Amniotic epithelial cell (primary cell): Measurements from ENCODE around the gene NDUFB10.

Source experiments
- DNase-seq: peaks from one replicate; pipeline ENCODE4 v3.0.0-alpha.2; 2010; ENCODE audit warnings: low read depth

Gene NDUFB10

DNA sequence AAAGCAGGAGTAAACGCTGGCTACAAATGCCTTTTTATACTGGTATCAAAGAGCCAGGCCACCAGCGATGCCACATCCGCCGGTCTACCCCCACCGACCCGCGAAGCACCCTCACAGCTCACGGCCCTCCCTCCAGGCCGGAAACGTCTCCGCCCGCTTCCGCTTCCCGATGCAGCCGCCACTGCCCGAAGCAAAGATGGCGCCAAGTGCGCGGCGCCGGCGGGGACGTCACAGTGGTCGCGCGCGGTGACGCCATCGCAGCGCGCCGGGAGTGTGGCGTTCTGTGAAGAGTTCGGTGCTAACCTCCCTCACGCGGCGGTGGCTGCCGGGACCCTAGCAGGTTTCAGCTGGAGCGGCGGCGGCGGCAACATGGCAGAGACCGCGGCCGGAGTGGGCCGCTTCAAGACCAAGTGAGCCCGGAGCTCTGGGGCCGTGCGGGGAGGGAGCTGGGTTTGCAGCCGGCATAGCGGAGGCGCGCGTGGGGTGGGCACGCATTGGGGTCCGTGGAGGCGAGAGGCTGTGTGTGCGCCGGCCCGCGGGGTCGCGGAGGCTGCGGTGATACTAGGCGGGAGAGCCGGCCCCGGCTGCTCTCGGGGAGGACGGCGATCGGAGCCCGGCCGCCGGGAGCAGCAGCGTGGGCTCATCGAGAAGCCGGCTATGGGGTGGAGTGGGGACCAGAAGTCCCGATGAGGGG is 12.6 kb downstream of the NDUFB10 start, which contains the start of gene TBL3:
Gene TBL3 (plus strand): TSS at position 258 of the 694 bp plus-strand sequence. CDS start 112 bp downstream, at position 370.
- DNase-seq: peak; percentile 89

DNA sequence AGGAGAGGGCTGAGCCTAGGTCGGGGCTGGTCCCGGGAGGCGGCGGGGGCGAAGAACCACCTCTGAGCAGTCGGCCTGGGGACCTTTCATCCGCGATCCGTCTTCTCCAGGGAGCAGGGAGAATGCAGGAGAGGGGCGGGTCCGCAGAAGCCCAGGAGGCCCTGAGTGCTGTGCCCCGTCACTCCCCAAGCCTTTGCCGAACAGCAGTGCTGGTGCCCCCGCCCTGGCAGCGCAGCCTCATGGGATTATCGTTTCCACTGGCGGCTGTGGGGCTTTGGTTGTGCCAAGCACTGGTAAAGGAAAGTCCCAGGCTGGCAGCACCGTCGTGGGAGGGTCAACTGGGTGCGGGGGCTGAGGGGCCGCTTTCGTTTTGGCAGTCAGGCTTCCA is 13.1 kb downstream of the NDUFB10 start:
- DNase-seq: peak; percentile 12

DNA sequence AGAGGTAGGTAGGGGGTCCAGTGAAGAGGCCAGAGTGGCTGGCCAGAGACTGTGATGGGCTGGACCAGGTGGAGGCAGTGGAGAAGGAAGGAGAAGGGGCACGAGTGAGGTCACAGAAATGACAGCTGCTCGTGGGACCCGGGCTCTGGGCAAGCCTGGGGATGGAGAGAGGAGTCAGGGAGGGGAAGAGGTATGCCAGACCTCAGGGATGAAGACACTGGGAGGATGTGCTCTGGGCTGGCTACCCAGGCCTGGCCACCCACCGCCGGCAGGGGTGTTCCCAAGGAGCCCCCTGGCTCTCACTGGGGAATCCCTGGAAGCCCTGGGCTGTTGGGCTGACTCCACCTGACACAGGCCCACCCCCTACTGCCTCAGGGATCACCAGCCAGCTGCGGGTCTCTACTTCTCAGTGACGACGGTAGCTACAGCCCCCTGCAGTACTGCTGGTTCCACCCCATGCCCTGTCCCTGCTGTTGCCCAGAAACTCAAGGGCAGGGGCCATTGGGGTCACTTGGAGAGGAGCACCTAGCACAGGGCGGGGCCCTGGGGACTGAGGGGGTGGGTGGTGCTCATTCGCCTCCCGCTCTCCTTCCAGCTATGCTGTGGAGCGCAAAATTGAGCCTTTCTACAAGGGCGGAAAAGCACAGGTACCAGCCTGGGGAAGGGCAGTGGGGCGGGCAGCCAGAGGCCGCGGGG is 14.3 kb downstream of the NDUFB10 start:
- DNase-seq: no peak

DNA sequence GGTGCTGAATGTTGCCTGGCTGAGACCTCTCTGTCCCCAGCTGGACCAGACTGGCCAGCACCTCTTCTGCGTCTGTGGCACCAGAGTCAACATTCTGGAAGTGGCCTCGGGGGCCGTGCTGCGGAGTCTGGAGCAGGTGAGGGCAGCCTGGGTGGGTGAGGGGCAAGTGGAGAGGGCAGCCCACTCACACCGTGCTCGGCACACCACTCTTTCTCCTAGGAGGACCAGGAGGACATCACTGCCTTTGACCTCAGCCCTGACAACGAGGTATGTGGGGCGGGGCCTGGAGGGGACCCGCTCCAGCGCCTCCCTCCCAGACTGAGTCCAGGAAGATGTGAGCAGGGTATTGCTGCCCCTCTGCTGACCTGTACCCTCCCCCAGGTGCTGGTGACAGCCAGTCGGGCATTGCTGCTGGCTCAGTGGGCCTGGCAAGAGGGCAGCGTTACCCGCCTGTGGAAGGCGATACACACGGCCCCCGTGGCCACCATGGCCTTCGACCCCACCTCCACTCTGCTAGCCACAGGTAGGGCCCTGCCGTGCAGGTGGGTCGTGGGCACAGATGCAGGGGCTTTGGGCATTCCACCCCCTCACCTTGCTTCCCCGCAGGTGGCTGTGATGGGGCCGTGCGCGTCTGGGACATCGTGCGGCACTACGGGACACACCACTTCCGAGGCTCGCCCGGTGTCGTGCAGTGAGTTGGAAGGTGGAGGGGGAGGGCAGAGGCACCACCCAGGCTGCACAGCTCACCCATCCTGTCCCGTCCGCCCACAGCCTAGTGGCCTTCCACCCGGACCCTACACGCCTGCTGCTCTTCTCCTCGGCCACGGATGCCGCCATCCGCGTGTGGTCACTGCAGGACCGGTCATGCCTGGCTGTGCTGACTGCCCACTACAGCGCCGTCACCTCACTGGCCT is 15.1 kb downstream of the NDUFB10 start:
- DNase-seq: no peak

DNA sequence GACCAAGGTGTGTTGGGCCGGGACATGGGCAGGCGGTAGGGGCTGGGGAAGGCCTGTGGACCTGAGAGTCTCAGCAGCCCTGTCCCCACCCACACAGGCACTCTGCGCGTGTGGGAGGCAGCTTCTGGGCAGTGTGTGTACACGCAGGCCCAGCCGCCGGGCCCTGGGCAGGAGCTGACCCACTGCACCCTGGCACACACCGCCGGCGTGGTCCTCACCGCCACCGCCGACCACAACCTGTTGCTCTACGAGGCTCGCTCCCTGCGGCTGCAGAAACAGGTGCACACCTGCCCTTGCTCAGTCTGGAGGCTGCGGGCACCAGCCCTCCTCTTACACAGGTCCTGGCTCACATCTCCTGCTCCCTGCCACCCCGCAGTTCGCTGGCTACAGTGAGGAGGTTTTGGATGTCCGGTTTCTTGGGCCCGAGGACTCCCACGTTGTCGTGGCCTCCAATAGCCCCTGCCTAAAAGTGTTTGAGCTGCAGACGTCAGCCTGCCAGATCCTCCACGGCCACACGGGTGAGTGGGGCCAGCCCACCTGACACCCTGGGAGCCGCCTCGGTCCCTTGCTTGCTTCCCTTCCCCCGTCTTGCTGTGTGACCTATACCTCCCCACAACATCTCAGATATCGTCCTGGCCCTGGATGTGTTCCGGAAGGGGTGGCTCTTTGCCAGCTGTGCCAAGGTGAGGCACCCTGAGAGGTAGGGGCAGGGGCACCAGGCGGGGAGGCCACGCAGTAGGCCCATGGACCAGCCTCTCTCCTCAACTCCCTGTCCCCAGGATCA is 16.3 kb downstream of the NDUFB10 start:
- no peak for DNase-seq

DNA sequence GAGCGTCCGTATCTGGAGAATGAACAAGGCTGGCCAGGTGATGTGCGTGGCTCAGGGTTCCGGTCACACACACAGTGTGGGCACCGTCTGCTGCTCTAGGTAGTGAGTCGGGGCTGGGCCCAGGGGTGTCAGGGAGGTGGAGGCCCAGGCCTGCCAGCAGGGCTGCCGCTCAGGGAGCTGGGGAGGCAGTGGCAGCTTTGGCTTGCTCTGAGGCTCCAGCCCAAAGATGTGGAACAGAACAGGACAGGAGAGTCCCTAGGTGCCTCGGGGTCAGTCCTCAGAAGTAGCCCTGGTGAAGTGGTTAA is 16.8 kb downstream of the NDUFB10 start:
- no peak for DNase-seq

DNA sequence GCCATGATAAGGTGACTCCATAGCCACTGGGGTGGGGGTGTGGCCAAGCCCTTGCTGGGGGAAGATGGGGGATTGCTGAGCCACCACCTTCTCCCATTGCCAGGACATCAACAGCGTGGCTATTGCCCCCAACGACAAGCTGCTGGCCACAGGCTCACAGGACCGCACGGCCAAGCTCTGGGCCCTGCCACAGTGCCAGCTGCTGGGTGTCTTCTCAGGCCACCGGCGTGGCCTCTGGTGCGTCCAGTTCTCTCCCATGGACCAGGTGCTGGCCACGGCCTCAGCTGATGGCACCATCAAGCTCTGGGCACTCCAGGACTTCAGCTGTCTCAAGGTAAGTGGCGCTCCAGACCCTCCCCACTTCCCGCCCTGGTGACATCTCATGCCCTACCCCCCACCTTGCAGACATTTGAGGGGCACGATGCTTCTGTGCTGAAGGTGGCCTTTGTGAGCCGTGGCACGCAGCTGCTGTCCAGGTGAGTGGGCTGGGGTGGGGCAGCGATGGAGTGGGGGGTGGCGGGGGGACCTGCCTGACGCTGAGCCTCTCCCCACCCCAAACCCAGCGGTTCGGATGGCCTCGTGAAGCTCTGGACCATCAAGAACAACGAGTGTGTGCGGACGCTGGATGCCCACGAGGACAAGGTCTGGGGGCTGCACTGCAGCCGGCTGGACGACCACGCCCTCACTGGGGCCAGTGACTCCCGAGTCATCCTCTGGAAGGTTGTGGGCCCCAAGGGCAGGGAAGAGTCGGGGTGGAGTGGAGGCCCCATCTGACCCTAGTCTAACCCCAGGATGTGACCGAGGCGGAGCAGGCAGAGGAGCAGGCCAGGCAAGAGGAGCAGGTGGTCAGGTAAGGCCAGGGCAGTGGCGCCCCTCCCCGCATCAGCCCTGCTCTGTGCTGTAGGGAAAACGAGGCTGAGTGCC is 17.9 kb downstream of the NDUFB10 start:
- DNase-seq: no peak

DNA sequence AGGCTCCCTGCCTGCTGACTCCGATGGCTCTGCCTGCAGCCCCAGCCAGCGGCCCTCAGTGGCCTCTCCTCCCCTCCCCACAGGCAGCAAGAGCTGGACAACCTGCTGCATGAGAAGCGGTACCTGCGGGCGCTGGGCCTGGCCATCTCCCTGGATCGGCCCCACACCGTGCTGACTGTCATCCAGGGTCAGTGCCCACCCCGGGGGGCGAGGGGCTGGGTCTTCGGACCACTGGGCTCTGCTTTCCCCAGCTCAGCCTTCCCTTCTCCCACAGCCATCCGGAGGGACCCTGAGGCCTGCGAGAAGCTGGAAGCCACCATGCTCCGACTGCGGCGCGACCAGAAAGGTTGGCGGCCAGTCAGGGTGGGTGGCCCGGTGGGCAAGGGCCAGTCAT is 18.5 kb downstream of the NDUFB10 start:
- DNase-seq: no peak

DNA sequence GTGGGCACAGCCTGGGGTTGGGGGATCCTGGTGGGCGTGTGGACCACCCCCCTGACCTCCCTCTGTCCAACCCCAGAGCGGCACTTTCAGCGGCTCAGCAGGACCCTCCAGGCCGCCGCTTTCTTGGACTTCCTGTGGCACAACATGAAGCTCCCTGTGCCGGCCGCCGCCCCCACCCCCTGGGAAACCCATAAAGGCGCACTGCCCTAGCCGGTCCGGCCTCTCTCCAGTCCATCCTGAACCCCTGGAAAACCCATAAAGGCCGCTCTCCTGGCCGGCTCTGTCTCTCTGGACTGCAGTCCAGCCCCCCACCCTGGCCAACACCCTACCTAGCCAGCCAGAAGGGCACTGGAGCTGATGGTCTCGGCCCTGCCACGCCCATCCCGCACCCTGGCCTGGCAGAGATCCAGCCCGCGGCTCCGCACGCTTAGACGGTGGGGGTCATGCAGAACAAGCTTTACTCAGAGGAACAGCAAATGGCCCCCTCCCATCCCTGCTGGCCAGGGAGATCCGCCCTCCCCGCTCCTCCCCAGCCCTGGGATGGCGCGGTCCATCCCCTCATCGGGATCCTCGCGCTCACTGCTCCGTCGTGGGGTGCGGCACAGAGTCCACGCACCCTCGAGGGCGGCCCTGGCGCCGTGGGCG is 19.3 kb downstream of the NDUFB10 start:
- no peak for DNase-seq

DNA sequence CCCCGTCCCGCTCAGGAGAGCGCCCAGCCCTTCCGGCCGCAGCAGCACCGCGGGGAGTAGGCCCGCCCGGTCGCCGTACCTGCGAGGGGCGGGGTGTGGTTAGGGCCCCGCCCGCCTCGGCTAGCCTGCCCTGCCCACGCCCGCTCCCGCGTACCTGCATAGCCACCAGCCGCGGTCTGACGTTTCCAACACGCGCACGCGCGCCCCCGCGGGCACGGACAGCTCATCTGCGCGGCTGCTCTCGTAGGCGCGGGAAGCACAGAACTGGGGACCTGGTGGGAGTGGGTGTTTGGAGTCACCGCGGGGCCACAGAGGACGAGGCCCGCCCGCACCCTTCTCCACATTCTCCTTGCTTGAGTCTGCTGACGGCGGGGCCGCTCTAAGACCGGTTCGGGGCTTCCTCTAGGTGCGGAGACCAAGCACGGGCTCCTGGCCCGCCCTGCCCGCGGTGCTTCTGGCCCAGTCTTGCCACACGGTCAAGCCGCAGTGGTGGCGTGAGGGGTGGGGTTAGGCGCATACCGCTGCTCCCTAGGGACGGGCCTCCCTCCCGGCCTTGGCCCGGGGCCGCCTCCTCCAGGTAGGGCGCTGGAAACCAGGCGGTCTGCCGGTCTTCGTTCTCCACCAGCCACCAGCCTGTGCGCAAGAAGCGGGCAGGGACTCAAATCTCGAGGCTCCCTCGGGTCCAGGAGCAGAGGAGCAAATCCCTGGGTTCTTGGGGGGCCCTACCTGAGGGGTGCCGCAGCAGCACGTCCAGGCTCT is 20.1 kb downstream of the NDUFB10 start:
- DNase-seq: peak; percentile 16

DNA sequence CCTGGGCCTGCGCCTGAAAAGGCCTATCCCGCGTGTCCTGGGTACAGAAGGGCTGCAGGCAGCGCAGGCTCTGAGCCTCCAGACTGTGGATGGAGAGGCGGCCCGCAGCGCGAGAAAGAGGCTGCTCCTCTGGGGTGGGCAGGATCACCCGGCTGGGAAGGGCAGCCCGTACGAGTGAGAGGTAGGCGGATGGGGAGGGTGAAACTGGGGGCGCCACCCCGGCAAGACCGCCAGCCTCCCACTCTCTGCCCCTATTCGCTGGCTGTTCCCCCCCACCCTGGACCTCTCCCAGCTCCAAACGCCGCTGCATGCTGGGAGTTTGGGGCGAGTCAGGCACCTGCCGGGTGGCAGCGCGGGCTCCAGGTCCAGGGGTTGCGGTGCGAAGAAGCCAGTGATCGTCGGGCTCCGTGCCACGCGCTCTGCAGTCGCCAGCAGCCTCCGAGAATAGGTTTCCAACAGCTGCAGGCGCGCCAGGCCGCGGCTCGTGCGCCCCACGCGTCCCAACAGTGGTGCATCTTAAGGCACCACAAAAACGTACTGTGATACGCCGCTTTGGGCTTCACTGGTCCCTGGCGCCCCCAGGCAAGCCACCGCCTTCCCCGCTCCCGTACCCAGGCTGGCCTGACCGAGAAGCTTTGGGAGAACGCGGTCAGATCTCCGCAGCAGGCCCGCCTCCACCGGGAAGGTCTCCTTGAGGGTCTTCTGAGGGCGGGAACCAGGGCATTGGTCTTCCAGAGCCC is 20.9 kb downstream of the NDUFB10 start:
- DNase-seq: no peak

DNA sequence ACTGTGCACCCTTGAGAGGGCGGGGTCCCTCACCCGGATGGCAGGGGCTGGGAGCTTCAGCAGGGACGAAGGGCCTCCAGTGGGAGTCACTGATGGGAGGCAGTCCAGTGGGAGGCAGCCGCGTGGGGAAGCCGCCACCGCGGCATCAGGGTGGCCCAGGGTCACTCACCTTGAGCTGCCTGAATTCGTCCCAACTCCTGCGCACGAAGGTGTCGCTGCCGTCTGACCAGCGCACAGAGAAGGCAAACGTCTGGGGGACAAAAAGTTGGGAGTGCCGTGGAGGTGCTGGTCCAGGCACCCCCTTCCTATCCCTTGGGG is 21.4 kb downstream of the NDUFB10 start:
- DNase-seq: no peak

DNA sequence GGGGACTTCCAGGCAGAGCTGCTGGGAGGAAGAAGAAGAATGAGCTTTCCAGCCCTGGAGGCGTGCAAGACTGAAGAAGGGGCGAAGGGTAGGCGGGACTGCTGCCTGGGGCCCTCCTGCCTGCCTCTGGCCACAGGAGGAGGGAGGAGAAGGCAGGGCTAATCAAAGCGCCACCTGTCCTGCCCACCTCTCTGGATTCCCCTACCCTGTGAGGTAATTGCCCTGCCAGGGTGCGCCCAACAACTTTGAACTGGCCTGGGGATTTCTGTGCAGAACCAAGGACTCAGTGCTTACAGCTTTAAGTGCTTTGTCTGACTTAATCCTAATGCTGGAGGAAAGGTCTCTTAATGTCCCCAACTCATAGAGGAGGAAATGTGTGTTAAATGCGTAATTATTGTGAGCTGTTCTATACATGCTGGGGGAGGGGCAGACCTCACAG is 22.1 kb downstream of the NDUFB10 start, which contains the start of gene NOXO1:
Gene NOXO1 (minus strand): TSS at position 72 of the 439 bp plus-strand sequence. CDS start 290 bp downstream, outside the sequence.
- no peak for DNase-seq

DNA sequence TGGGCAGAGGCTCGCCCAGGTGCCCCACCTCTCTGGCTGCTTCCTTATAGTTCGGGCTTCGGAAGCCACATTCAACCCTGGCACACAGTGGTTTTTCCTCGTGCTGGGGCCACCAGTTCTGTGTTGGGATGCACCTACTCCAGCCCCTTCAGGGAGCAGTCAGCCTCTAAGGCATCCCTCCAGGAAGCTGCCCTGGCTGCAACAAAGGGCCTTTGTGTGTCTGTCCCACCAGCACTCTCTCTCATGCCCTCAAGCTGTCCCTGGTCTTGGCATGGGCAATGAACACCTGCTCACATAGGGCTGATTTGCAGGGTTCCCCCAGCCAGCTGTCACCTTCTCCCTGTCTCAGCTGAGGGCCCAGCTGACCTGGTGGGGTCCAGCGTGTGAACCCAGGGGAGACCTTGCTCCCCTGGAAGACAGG is 22.7 kb downstream of the NDUFB10 start:
- DNase-seq: no peak

DNA sequence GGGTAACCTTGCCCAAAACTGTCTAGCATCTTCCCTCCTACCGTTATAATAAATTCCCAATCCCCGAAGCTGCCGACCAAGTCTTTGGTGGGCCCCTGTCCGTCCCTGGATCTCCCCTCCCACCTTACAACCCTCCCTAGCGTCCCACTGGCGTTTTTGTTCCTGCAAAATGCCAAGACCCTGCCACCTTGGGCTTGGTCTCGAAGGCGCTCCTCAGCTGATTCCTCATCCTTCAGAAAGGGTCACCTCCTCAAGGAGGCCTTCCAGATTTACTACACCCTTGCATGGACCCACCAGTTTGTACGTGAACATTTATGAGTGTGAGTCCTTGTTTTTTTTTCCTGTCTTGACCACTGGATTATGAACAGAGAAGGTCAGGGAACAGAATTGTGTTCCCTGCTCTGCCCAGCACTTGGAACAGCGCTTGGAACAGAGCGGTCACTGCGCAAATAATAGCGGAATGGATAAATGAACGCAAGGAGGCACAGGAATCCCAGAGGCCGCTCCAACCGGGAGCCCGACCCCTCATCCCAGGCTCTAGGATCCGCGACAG is 23.7 kb downstream of the NDUFB10 start:
- DNase-seq: peak; percentile 8

DNA sequence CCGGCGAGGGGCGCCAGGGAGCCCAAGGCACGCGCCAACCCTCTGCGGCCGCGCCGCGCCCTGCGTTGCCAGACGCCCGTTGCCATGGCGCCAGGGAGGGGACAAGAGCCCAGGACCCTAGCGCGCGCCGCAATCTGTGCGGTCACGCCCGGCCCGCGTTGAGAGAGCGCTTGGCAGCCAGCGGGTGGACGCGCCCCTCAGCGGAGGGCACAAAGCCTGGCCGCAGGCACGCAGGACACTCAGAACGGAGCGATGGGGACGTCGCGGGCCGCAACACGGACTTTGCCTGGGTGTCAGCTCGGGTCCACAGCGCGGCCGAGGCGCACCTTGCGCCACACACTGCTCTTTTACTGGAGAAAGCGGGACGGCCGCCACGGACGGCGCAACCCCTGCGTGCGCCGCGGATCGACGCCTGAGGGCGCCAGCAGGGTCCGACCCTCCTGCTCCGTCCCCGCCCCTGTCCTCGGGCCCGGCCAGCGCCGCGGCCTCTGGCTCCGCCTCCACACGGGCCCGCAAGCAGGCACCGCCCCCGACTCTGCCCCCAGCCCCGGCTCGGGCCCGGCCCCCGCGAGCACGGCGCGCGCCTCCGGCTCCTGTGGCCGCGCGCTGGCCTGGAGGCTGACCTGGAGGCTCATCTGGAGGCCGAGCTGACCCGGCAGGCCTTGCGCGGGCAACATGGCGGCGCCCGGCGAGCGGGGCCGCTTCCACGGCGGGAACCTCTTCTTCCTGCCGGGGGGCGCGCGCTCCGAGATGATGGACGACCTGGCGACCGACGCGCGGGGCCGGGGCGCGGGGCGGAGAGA is 24.4 kb downstream of the NDUFB10 start, which contains the start of gene GFER:
Gene GFER (plus strand): TSS at position 650 of the 803 bp plus-strand sequence. CDS start 26 bp downstream, at position 676.
- peak; percentile 89 for DNase-seq
